ENCODE data around the gene HTR2A. TPM values are rescaled to one million over a fixed set of nuclear protein-coding genes. Genes with fewer than 3 reads are reported as not detected.

HTR2A gene
- total RNA-seq (ENCODE audit: low replicate concordance): 0.19 TPM in 1 of 2 replicates, not detected in the other

DNA sequence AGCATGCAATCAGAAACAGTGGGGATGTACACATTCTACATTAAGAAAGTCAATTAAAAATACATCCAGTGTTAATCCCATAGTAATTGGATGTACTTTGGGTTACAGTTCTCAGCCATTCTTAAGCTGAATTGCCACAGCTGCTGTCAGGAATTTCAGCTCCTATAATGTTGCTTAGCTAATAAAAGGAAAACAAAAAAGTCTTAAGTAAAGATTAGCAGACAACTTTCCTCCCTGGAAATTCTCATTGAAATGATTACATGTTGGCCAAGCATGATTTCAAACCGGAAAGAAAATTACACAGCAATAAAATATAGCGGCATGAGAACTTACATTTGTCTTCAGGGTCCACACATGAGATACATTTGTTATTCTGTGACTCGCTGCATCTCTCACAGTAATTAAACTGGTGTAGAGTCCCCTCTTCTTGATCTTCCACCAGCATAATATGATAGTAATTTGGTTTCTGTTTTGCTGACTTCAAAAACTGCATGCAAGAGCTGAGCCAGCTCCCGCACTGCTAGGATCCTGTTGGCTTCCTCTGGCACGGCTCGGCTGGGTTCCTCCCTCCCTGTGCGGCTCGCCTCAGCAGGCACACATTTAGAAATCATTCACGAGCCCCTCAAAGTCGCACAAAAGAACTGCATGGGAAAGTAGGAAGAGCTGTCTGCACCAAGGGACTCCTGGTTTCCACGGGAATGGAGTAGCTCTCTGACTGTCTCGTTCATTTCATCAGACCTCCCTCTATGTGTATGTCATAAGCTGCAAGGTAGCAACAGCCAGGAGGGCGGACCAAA is at the start of gene HTR2A:
HTR2A (minus strand) TSS at position 713 of the 797 bp plus-strand sequence. CDS start 1,147 bp downstream, outside the sequence.
- Histone ChIP-seq H3K27ac (peak within 1 kb of the TSS; percentile 56), H3K4me3 (peak within 1 kb of the TSS; percentile 7), H3K4me1 (peaks cover 36% of the 10 kb centered on the region), H2AFZ (replicated peaks) (peak within 1 kb of the TSS; percentile 58), H3K79me2 (ENCODE audit: low read depth) (no peaks in the 10 kb centered on the region), H3K4me2 (peak within 1 kb of the TSS; percentile 67), H3K27me3 (no peaks in the 10 kb centered on the region), H3K9ac (no peak within 1 kb of the TSS), H4K20me1 (ENCODE audit: low read depth) (no peaks in the 10 kb centered on the region), H3K36me3 (no peaks in the 10 kb centered on the region), H3F3A (ENCODE audit: low read depth) (no peaks in the 10 kb centered on the region), H3K9me3 (ENCODE audit: low read depth) (no peaks in the 10 kb centered on the region)
- DNase-seq (ENCODE audit: low spot score): peak; percentile 55
- Mint-ChIP-seq H3K27me3 (ENCODE audit: insufficient read depth, low read depth) (peaks cover 2% of the 10 kb centered on the region), H3K9me3 (no peaks in the 10 kb centered on the region), H3K4me3 (peak within 1 kb of the TSS; percentile 80), H3K4me1 (peaks cover 46% of the 10 kb centered on the region), H3K27ac (peak within 1 kb of the TSS; percentile 87), H3K36me3 (no peaks in the 10 kb centered on the region)
- no peak for TF ChIP-seq EZH2 (IDR thresholded peaks at IDR 0.05)
- no peak for TF ChIP-seq EZH2phosphoT487 (IDR thresholded peaks at IDR 0.05)
- TF ChIP-seq, protein P1, sequence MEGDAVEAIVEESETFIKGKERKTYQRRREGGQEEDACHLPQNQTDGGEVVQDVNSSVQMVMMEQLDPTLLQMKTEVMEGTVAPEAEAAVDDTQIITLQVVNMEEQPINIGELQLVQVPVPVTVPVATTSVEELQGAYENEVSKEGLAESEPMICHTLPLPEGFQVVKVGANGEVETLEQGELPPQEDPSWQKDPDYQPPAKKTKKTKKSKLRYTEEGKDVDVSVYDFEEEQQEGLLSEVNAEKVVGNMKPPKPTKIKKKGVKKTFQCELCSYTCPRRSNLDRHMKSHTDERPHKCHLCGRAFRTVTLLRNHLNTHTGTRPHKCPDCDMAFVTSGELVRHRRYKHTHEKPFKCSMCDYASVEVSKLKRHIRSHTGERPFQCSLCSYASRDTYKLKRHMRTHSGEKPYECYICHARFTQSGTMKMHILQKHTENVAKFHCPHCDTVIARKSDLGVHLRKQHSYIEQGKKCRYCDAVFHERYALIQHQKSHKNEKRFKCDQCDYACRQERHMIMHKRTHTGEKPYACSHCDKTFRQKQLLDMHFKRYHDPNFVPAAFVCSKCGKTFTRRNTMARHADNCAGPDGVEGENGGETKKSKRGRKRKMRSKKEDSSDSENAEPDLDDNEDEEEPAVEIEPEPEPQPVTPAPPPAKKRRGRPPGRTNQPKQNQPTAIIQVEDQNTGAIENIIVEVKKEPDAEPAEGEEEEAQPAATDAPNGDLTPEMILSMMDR (IDR thresholded peaks at IDR 0.05): no peak

DNA sequence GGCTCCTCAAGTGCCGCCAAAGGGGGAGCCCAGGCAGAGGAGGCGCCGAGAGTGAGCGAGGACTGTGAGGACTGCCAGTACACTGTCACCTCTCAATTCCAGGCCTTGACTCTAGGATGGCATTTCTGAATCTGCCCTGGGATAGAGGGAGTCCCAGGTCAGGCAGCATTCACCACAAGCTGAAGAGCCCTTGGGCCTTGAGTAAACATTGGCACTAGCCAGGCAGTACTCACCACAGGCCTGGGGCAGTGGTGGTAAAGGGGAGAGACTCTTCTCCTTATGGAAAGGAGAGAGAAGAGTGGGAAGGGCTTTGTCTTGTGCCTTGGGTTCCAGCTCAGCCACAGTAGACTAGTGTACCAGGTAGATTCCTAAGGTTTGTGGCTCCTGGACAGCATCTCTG is 39.7 kb upstream of the HTR2A start:
- Histone ChIP-seq H3K4me2 (no peak overlapping the region), H3K27ac (no peak overlapping the region), H2AFZ (replicated peaks) (no peak overlapping the region), H3K27me3 (no peaks in the 10 kb centered on the region), H4K20me1 (ENCODE audit: low read depth) (no peaks in the 10 kb centered on the region), H3K36me3 (no peaks in the 10 kb centered on the region), H3K4me1 (no peaks in the 10 kb centered on the region), H3K79me2 (ENCODE audit: low read depth) (no peaks in the 10 kb centered on the region), H3F3A (ENCODE audit: low read depth) (no peaks in the 10 kb centered on the region), H3K9me3 (ENCODE audit: low read depth) (no peaks in the 10 kb centered on the region), H3K9ac (no peak overlapping the region), H3K4me3 (no peak overlapping the region)
- H3K27ac Mint-ChIP-seq: no peak overlapping the region
- H3K4me1 Mint-ChIP-seq: no peaks in the 10 kb centered on the region
- H3K4me3 Mint-ChIP-seq: no peak overlapping the region
- no peak for TF ChIP-seq EZH2phosphoT487 (IDR thresholded peaks at IDR 0.05)
- no peak for TF ChIP-seq EZH2 (IDR thresholded peaks at IDR 0.05)
- TF ChIP-seq, protein P1 (IDR thresholded peaks at IDR 0.05): no peak
- H3K36me3 Mint-ChIP-seq: no peaks in the 10 kb centered on the region
- no peaks in the 10 kb centered on the region for H3K27me3 Mint-ChIP-seq (ENCODE audit: insufficient read depth, low read depth)
- H3K9me3 Mint-ChIP-seq: peaks cover 16% of the 10 kb centered on the region
- no peak for DNase-seq (ENCODE audit: low spot score)

DNA sequence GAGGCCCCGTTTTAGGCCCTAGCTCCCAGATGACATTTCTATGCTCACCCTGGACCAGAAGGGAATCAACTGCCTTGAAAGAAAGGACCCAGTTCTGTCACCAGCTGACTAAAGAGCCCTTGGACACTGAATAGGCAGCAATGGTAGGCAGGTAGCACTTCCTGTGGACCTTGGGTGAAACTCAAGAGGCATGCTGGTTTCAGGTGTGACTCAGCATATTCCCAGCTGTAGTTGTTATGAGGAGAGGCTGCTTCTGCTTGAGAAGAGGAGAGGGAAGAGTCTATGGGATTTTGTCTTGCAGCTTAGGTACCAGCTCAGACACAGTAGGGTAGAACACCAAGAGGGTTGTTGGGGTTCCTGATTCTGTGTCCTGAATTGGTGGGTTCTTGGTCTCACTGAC is 37.9 kb upstream of the HTR2A start:
- H3K27me3 ChIP-seq: no peaks in the 10 kb centered on the region
- H3K4me1 ChIP-seq: no peaks in the 10 kb centered on the region
- Mint-ChIP-seq H3K9me3 (peaks cover 18% of the 10 kb centered on the region), H3K4me1 (no peaks in the 10 kb centered on the region), H3K27me3 (ENCODE audit: insufficient read depth, low read depth) (no peaks in the 10 kb centered on the region), H3K27ac (no peak overlapping the region), H3K36me3 (no peaks in the 10 kb centered on the region), H3K4me3 (no peak overlapping the region)
- H2AFZ ChIP-seq (replicated peaks): no peak overlapping the region
- H3K4me2 ChIP-seq: no peak overlapping the region
- H4K20me1 ChIP-seq (ENCODE audit: low read depth): no peaks in the 10 kb centered on the region
- no peak overlapping the region for H3K4me3 ChIP-seq
- TF ChIP-seq EZH2phosphoT487 (IDR thresholded peaks at IDR 0.05) (no peak), EZH2 (IDR thresholded peaks at IDR 0.05) (no peak)
- TF ChIP-seq, protein P1 (IDR thresholded peaks at IDR 0.05): no peak
- H3K27ac ChIP-seq: no peak overlapping the region
- H3F3A ChIP-seq (ENCODE audit: low read depth): no peaks in the 10 kb centered on the region
- no peak overlapping the region for H3K9ac ChIP-seq
- no peaks in the 10 kb centered on the region for H3K9me3 ChIP-seq (ENCODE audit: low read depth)
- no peaks in the 10 kb centered on the region for H3K36me3 ChIP-seq
- no peaks in the 10 kb centered on the region for H3K79me2 ChIP-seq (ENCODE audit: low read depth)
- DNase-seq (ENCODE audit: low spot score): no peak

Measured in neural progenitor cell (in vitro differentiated cells).